ENCODE data around the gene SLC35F1.
"Not testable (repeated sequence)": the region's sequence is repeated elsewhere in the genome, so short reads cannot be mapped to it uniquely, and the experiment has no call there.

- not testable (repeated sequence) for TF ChIP-seq CTCF (IDR thresholded peaks at IDR 0.05; ENCODE audit: poor library complexity, severe bottlenecking); EP300 (conservative IDR thresholded peaks at IDR 0.05; ENCODE audit: poor library complexity, severe bottlenecking)
Observed at GRCh38 chr6:118037479-118037878, 130.4 kb downstream of the SLC35F1 start.

All from neural cell (in vitro differentiated cells).